NCI-H82 treated with DMSO at 0.1 percent for 48 hours (cell line): ENCODE results near the gene WDR37.
"Not testable (repeated sequence)": the region's sequence is repeated elsewhere in the genome, so short reads cannot be mapped to it uniquely, and the experiment has no call there.

Source experiments
- DNase-seq: peaks from one replicate; lab custom pipeline; 2025; ENCODE audit not compliant: unreplicated experiment; lab: John Stamatoyannopoulos, UW

The WDR37 gene

DNA sequence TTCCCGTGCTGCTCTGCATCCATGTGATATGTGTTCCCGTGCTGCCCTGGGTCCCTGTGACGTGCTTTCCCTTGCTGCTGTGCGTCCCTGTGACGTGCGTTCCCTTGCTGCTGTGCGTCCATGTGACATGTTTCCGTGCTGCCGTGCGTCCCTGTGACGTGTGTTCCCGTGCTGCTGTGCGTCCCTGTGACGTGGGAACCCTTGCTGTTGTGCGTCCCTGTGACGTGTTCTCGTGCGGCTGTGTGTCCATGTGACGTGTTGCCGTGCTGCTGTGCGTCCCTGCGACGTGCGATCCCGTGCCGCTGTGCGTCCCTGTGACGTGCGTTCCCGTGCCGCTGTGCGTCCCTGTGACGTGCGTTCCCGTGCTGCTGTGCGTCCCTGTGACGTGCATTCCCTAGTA lies 45.8 kb downstream of the WDR37 start:
- no peak for DNase-seq

DNA sequence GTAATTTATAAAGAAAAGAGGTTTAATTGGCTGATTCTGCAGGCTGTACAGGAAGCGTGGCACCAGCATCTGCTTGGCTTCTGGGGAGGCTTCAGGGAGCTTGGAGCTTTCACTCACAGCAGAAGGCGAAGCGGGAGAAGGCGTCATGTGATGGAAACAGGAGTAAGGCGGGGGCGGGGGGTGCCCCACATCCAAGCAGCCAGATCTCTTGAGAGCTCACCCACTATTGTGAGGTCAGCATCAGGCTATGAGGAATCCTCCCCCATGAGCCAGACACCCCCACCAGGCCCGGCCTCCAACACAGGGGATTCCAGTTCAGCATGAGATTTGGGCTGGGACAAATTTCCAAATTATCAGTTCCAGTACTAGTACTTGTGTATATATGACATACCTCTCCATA lies 46.2 kb downstream of the WDR37 start:
- no peak for DNase-seq

DNA sequence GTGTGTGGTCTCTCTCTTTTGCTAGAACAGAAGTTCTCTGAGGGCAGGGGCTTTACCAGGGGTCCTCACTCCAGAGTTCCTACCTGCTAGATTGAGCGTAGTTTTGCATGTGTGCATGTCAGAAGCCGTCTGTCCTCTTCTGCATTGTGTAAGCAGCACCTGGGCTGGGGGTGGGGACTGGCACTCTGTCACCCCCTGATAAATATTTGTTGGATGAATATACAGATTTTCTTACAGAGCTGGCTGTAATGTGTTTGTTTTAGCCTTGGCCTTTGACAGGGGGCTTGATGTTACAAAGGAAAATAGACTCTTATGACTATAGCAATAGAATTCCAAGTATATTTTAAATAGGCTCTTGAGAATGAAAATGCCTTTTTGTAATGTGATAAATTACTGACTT lies 46.6 kb downstream of the WDR37 start:
- DNase-seq: no peak

GRCh38 chr10:1103551-1103950 lies 47.4 kb downstream of the WDR37 start:
- DNase-seq: no peak

DNA sequence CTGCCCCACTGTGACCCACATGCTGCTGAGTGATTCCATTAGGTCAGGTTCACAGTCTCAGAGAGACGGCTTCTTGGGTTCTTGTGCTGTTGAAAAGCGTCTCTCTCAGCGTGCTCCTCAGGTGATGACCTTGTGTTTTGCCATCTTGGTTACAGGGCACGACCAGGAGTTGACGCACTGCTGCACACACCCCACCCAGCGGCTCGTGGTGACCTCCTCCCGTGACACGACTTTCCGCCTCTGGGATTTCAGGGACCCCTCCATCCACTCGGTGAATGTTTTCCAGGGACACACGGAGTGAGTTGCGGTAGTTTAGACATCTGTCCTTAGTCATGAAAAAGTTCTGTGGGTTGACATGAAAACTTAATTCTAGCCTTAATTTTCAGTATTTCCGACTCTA lies 48.8 kb downstream of the WDR37 start:
- DNase-seq: no peak

DNA sequence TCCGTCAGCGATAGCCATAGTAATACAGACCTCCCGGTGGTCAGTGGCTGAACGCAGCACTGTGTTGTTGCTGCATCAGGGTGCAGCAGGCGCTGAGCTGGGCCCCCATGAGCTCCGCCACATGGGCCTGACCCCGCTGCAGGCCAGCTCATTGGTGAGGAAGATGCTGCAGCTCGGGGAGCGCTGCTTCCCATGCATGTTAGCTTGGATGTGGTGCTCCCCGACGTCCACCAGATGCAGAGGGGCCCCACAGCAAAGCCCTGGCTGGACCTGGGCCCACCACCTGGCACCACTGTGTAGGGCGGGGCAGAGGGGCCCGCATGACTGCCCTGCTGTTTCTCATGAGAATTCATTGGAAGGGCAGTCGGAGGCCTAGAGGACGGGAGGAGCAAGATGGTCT lies 50.8 kb downstream of the WDR37 start:
- no peak for DNase-seq

DNA sequence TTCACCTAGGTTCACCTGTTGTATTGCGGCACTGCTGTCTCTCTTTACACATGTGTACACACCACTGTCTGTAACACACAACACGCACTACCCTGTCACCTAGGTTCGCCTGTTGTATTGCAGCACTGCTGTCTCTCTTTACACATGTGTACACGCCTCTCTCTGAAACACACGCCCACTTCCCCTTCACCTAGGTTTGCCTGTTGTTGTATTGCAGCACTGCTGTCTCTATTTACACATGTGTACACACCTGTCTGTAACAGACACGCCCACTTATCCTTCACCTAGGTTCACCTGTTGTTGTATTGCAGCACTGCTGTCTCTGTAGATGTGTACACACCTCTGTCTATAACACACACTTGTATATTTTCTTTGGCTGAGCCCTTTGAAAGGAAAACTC lies 51.5 kb downstream of the WDR37 start:
- DNase-seq: no peak

DNA sequence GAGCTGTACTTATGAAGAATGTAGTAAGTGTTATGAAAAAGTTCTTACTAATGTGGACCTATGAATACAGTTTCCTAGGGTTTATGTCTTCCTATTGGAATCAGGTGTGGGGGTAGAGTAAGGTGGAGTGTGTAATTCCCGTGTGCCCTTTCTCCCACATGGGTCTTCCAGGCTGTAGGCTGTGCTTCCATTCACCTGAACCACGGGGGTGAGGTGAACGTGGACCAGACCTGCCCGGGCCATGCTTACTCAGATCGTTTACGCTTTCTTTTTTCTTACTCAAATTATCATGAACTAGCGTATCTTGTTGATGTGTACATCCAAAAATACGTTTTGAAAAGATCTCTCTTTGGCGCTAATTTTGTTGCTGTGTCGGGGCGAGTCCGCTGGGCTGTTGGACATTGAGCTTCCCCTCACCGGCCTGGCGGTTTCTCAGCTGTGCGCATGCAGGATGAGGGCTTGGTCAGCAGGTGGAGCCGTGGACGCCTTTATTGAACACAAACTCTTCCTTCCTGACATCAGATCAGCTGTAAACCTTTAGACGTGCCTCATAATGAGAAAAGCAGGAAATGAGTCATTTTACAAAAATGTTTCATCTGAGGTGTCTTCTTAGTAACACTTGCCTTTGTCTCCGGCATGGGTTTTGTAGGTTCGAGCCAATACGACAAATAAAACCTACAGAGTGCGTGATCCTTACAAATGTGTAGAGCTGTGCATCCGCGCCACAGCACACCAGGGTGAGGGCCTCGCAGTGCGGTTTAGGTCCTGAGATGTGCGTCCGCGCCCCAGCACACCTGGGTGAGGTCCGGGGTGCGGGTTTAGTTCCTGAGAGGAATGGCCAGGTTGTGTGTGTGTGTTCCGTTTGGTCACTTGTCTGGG lies 53.8 kb downstream of the WDR37 start:
- no peak for DNase-seq

DNA sequence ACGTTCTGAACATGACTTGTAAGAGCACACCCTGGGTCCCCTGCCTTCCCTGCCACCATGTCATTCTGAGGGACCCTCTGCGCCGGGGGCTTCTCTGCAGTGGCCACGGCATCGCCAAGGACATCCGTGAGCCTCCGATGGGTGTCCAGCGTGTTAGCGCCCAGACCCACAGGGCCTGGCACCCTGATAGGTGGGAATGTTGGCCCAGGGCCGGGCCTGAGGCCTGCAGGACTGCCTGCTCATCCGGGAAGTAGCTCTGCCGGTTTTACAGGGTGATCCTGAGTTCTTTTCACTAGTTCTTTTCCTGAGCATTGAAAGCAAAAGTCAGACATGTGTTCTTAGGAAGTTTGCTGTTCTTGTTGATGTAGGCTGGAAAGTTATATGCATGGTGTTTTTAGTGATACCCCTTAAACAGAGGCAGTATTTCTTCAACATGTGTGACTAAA lies 54.5 kb downstream of the WDR37 start:
- DNase-seq: no peak

DNA sequence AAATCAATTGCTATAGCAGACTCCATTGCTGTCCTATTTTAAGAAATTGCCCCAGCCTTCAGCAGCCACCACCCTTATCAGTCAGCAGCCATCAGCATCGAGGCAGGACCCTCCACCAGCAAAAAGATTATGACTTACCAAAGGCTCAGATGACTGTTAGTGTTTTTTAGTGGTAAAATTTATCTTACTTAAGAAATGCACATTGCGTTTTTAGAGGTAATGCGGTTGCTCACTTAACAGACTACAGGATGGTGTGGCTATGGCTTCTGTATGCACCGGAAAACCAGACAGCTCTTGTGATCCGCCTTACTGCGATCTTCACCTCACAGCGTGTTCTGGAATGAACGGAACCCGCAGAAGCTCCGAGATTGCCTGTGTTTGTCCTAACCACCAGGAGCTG lies 58.1 kb downstream of the WDR37 start:
- DNase-seq: no peak

DNA sequence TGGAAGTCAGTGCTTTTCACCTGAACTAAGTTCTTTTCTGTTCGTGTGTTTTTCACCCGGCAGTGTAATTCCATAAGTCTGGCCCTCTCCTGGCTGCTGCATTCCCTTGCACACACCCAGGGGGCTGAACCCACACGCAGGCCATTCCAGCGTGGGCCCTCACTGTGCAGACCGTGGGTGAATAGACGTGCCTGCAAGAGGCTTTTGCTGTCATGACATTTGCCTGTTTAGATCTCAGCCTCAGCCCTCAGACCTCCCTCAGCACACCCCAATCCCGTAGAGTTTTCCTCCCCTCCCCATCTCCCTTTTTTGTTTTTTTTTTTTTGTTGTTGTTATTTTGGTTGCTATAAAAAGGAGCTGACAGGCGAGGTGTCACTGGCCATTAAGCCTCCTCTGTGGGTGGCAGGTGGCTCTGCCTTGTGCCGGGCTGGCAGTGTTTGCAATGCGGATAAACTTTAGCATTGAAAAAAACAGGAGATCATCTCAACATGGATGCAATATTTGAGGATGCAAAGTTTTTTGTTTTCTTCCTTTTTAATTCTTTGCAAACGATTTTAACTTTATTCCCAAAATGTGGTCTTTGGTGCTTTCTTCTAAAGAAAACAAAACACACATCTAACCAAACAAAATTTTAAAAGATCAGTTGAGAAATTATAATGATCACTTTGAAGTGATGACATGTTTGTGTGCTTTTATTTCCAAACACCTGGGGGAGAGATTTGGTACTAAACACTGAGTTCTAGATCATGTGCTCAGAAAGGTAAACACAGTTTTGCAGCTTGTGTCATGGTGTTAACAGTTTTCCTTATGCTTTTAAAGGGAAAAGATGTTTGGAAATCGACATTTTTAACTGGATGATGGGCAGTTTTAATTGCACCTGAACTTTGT lies 58.8 kb downstream of the WDR37 start:
- no peak for DNase-seq

GRCh38 chr10:1115607-1115955 lies 59.4 kb downstream of the WDR37 start:
- no peak for DNase-seq

DNA sequence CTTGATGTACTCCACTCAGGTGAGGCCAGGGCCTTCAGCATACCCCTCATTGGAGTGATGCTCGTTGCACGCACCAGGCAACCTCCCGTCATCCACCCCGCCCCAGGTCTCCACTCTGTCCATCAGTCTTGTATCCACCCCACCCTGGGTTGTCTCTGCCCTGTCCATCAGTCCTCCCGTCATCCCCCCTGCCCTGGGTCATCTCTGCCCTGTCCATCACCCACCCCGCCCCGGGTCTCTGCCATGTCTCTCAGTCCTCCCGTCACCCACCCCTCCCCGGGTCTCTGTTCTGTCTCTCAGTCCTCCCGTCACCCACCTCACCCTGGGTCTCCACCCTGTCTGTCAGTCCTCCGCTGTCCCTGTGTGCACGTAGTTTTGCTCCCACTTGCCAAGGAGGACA lies 59.9 kb downstream of the WDR37 start:
- DNase-seq: no peak

DNA sequence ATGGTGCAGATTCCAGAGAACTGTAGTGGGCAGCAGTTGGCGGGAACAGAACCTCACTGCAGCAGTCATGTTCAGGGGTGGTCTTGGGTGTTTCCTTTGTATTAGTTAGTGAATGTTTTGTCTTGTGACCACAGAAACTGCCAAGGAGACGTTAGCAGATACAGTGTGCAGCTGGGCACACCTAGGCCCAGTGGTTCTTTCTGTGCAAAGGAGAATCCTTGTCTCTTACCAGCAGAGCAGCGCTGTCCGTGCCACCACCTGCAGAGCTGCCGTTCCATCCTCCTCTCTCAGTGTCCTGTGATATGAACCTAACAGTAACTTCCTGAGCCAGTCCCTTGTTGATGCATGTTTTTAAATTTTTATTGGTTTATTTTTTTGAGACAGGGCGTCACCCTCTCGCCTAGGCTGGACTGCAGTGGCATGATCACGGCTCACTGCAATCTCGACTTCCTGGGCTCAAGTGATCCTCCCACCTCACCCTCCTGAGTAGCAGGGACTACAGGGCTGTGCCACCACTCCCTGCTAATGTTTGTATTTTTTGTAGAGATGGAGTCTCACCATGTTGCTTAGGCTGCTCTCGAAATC lies 60.6 kb downstream of the WDR37 start:
- no peak for DNase-seq

DNA sequence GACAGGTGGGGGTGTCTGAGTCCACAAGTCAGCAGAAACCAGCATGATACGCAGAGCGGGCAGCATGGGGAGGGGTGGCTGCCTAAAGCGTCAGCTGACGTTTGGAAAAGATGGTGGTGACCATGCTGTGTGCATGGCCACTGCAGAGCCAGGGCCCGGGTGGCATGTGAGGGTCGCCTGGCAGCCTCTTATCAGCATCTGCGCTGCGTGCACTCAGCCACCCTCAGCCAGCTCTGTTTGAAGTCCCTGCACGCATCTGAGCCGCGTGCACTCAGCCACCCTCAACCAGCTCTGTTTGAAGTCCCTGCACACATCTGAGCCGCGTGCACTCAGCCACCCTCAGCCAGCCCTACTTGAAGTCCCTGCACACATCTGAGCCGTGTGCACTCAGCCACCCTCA lies 61.5 kb downstream of the WDR37 start:
- no peak for DNase-seq

GRCh38 chr10:1118318-1118717 lies 62.1 kb downstream of the WDR37 start:
- DNase-seq: not testable (repeated sequence)

DNA sequence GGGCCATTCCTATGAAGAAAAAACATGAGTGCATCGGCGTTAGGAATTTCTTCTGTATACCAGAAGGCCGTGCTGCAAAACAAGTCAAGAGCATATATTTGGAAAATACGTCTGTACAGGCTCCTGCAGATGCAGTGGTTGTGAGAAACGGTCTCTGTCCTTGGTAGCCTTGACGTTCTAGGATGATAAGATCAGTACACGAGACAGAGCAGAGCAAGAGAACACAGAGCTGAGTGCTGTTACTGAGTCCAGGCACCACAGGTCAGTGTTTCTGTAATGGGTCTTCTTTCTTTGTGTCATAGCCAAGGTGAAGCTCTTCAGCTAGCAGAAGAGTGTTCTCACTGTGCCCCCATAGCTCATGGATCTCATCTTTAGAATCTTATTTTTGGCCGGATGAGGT lies 62.8 kb downstream of the WDR37 start:
- no peak for DNase-seq

DNA sequence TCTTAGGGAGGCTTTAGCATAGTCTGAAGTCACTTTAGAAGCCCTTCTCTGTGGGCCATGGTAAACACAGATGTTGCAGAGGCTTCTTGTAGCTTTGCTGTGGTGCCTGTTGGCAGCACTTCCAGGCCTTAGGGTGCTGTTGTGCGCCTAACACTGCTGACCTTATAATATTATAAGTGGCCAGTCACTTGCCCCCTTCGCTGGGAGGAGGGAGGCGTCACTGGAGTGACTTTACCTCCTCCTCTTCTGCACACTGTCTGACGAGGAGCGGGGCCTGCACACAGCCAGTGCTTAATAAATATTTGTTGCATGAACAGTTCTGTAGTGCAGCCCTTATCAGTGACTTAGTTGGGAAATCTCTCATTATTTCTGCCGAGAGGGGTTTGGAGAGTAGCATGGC lies 63.3 kb downstream of the WDR37 start:
- no peak for DNase-seq

- DNase-seq: no peak
Measured at GRCh38 chr10:1120306-1120705, 64.1 kb downstream of the WDR37 start.

GRCh38 chr10:1120801-1121211 lies 64.6 kb downstream of the WDR37 start:
- no peak for DNase-seq

DNA sequence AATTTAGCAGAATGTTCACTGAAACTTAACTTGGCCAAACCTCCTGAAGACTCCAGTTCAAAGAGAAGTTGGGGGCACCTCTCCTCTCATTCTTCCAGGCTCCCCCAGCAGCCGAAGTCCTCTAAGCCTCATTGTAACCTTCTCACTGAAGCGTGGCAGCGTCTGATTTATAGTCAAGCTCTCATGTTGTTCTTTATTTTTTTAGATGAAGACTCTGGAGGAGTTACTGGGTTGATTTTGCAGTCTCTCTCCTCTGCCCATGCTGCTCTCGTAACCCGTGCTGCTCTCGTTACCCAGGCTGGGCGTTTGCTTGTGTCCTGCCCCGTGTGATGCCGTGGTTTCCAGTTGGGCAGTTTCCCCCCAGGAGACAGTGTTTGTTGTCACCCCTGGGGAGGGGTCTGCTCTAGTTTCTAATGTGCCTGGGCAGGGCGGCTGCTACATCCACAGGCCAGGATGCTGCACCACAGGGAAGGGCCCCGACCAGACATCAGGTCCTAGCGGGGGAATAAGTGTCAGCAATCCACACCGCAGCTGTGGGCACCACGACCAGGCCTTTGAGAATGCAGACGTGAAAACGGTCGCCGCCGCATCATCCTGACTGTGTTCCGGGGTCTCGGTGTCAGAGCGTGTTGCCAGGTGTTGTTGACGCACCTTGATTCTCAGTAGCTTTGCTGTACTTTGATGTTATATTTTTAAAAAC lies 65.2 kb downstream of the WDR37 start:
- DNase-seq: no peak
